Endothelial cell (in vitro differentiated cells): ENCODE results near the gene SPACA4. TPM values are rescaled to one million over a fixed set of nuclear protein-coding genes. Genes with fewer than 3 reads are reported as not detected.

Experiments
- DNase-seq: peaks from one replicate; pipeline ENCODE4 v3.0.0; 2021; ENCODE audit warnings: low spot score
- H3K27ac Mint-ChIP-seq: one replicate; pipeline ENCODE4 v1.8.0; 2021; ENCODE audit warnings: mixed read lengths, inconsistent platforms; ENCODE audit not compliant: unreplicated experiment
- H3K27me3 Mint-ChIP-seq: one replicate; pipeline ENCODE4 v1.8.0; 2021; ENCODE audit warnings: mild to moderate bottlenecking, moderate library complexity, mixed read lengths, inconsistent platforms; ENCODE audit not compliant: unreplicated experiment
- H3K36me3 Mint-ChIP-seq: one replicate; pipeline ENCODE4 v1.8.0; 2021; ENCODE audit warnings: mild to moderate bottlenecking, low read depth, mixed read lengths, inconsistent platforms; ENCODE audit not compliant: unreplicated experiment
- H3K4me1 Mint-ChIP-seq: one replicate; pipeline ENCODE4 v1.8.0; 2021; ENCODE audit warnings: mild to moderate bottlenecking, mixed read lengths, inconsistent platforms; ENCODE audit not compliant: unreplicated experiment
- H3K4me3 Mint-ChIP-seq: one replicate; pipeline ENCODE4 v1.8.0; 2021; ENCODE audit warnings: mild to moderate bottlenecking, mixed read lengths, inconsistent platforms; ENCODE audit not compliant: unreplicated experiment
- H3K9me3 Mint-ChIP-seq: one replicate; pipeline ENCODE4 v1.8.0; 2021; ENCODE audit warnings: mixed read lengths, inconsistent platforms; ENCODE audit not compliant: unreplicated experiment
- CTCF ChIP-seq: fragments of 200-600 bp; sonication (generic); IDR thresholded peaks from one replicate; pipeline ENCODE4 v1.5.0; 2021; ENCODE audit warnings: antibody characterized with exemption; ENCODE audit not compliant: unreplicated experiment
- total RNA-seq: library from RNA; stranded (reverse); fragmentation: NEBNext Ultra II Directional; extraction: Animal tissue kit (Norgen Biotek cat#: 25700); gene quantifications from one replicate; pipeline ENCODE4 v1.2.1, GENCODE V29; 2021; ENCODE audit not compliant: unreplicated experiment

Gene SPACA4
- total RNA-seq, 1 donor from 2014 or later: not detected

- no peak overlapping the region for H3K4me3 Mint-ChIP-seq
- no peak for TF ChIP-seq CTCF
- no peak for DNase-seq
- H3K27ac Mint-ChIP-seq: no peak overlapping the region
- no peaks in the 10 kb centered on the region for H3K9me3 Mint-ChIP-seq
- peaks cover 9% of the 10 kb centered on the region for H3K27me3 Mint-ChIP-seq
- no peaks in the 10 kb centered on the region for H3K4me1 Mint-ChIP-seq
- no peaks in the 10 kb centered on the region for H3K36me3 Mint-ChIP-seq
Measured at GRCh38 chr19:48596237-48596636, 10.3 kb upstream of the SPACA4 start.

- Mint-ChIP-seq H3K4me1 (no peaks in the 10 kb centered on the region), H3K36me3 (no peaks in the 10 kb centered on the region), H3K4me3 (no peak overlapping the region), H3K27ac (no peak overlapping the region), H3K9me3 (no peaks in the 10 kb centered on the region), H3K27me3 (peaks cover 7% of the 10 kb centered on the region)
- no peak for TF ChIP-seq CTCF
- no peak for DNase-seq
Measured at GRCh38 chr19:48596679-48597465, 9.7 kb upstream of the SPACA4 start.

GRCh38 chr19:48598996-48599700, 7.4 kb upstream of the SPACA4 start:
- Mint-ChIP-seq H3K36me3 (no peaks in the 10 kb centered on the region), H3K4me3 (no peak overlapping the region), H3K4me1 (no peaks in the 10 kb centered on the region), H3K27ac (no peak overlapping the region), H3K9me3 (no peaks in the 10 kb centered on the region), H3K27me3 (peaks cover 7% of the 10 kb centered on the region)
- no peak for DNase-seq
- no peak for TF ChIP-seq CTCF

GRCh38 chr19:48600679-48601417, 5.7 kb upstream of the SPACA4 start:
- H3K36me3 Mint-ChIP-seq: no peaks in the 10 kb centered on the region
- DNase-seq: no peak
- H3K9me3 Mint-ChIP-seq: no peaks in the 10 kb centered on the region
- peaks cover 5% of the 10 kb centered on the region for H3K27me3 Mint-ChIP-seq
- no peak overlapping the region for H3K27ac Mint-ChIP-seq
- H3K4me1 Mint-ChIP-seq: no peaks in the 10 kb centered on the region
- no peak overlapping the region for H3K4me3 Mint-ChIP-seq
- TF ChIP-seq CTCF: no peak

GRCh38 chr19:48603001-48603400, 3.5 kb upstream of the SPACA4 start:
- H3K27ac Mint-ChIP-seq: no peak overlapping the region
- H3K9me3 Mint-ChIP-seq: no peaks in the 10 kb centered on the region
- H3K27me3 Mint-ChIP-seq: peaks cover 2% of the 10 kb centered on the region
- H3K36me3 Mint-ChIP-seq: no peaks in the 10 kb centered on the region
- no peak for DNase-seq
- no peak overlapping the region for H3K4me3 Mint-ChIP-seq
- TF ChIP-seq CTCF: no peak
- H3K4me1 Mint-ChIP-seq: no peaks in the 10 kb centered on the region
